Ammon's horn (tissue), 1 donor: ENCODE data around the gene TNFAIP8L1.
A peak's percentile ranks its signal among the peaks of the same experiment; 100 is the strongest.
"Not testable (repeated sequence)": the region's sequence is repeated elsewhere in the genome, so short reads cannot be mapped to it uniquely, and the experiment has no call there.

ENCODE experiments used
- DNase-seq: peaks from one replicate; pipeline ENCODE4 v3.0.0-alpha.2; 2016; ENCODE audit warnings: low spot score

TNFAIP8L1 gene

GRCh38 chr19:4678881-4679790 lies 39.8 kb downstream of the TNFAIP8L1 start:
- DNase-seq = no peak

DNA sequence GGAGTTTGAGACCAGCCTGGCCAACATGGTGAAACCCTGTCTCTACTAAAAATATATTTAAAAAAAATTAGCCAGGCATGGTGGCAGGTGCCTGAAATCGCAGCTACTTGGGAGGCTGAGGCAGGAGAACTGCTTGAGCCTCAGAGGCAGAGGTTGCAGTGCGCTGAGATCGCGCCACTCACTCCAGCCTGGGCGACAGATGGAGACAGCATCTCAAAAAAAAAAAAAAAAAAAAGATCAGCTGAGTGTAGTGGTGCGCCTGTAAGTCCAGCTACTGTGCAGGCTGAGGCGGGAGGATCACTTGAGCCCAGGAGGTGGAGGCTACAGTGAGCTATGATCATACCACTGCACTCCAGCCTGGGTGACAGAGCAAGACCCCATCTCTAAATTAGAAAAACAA lies 40.7 kb downstream of the TNFAIP8L1 start:
- DNase-seq = not testable (repeated sequence)

GRCh38 chr19:4682417-4683200 lies 43.3 kb downstream of the TNFAIP8L1 start:
- DNase-seq = no peak

- DNase-seq = no peak
Measured at GRCh38 chr19:4684312-4685095, 45.2 kb downstream of the TNFAIP8L1 start.

- DNase-seq = no peak
Measured at GRCh38 chr19:4686700-4687099, 47.4 kb downstream of the TNFAIP8L1 start.

GRCh38 chr19:4687396-4687795 lies 48.1 kb downstream of the TNFAIP8L1 start:
- DNase-seq = no peak

DNA sequence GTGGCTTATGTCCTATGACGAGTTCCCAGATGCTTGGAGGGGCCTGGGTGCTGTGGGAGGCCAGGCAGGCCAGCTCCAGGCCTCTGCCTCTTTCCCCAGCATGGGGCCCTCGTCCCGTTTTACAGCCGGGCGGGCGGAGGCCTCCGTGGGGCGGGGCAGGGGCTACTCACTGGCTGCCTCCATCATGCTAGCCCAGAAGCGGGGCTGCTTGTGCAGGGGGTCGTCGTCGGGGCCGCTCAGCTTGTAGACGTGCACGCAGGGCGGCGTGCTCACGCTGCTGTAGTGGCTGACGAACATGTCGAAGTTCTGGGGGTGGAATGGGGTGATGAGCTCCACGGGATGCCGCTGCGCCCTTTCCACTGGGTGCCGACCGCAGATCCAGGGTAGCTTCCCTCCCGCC lies 49.3 kb downstream of the TNFAIP8L1 start:
- no peak for DNase-seq

- no peak for DNase-seq
Measured at GRCh38 chr19:4689403-4689802, 50.1 kb downstream of the TNFAIP8L1 start.

DNA sequence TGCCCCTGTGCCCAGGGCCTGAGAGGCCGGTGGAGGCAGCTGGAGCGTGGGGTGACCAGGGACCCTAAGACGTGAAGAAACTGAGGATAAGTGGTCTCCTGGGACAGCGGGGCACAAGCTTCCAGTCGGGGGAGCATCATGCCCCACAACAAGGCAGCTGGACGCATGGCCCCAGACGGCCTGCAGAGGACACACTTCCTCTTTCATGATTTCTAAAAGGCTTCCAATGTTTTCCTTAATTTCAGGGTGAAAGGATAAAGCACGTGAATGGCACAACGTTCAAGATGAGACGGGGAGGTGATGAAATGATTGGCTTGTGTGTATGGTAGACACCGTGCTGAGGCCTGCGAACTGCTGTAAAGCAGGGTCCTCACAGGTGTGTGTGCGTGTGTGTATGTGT lies 51.0 kb downstream of the TNFAIP8L1 start:
- no peak for DNase-seq

DNA sequence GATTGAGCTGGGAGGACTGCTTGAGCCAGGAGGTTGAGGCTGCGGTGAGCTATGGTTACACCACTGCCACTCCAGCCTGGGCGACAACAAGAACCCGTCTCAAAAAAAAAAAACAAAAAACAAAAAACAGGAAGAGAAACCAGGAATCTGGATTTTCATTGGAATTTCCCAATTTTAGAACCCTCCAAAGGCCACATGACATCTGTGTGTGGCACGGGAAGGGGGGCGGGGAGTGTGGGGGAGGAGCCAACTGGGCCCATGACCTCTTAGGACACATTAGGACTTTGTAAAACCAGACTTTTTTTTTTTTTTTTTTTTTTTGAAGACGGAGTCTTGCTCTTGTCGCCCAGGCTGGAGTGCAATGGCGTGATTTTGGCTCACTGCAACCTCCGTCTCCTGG lies 52.1 kb downstream of the TNFAIP8L1 start:
- DNase-seq = no peak

DNA sequence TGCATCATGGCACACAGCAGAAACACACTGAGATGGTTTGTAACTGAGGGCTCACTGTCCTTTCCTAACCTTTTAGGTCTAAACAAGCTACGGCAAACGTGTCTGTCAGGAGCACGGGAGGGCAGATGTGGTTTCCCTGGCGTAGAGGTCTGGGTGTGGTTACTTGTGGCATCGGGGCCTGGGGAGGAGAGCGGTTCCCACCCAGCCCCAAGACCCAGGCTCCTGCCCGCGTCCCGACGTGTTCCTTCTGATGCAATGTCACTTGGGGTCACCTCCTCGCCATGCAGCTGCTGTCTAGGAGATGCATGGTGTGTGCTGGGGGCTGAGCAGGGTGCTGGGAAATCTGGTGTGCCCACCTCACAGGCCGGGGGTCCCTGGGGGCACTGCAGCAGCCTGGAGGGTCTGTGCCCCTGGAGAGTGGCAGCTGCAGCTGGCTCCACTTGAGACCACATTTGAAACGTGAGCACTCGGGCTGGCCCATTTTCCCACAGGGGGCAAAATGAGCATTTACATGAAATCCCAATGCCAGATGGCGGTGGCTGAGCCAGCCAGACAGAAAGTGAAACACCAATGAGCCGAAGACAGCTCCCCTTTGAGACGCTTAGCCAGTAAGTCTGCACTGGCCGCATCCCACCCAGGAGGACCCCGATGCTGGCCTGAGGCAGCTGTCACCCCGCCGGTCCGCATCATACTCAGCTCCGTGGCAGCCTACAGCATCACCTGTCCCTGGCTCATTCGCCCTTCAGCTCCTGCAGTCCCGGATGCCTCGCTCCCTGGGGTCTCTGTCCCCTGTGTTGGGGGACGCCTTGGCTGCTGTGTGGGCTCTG lies 53.1 kb downstream of the TNFAIP8L1 start:
- DNase-seq = no peak

DNA sequence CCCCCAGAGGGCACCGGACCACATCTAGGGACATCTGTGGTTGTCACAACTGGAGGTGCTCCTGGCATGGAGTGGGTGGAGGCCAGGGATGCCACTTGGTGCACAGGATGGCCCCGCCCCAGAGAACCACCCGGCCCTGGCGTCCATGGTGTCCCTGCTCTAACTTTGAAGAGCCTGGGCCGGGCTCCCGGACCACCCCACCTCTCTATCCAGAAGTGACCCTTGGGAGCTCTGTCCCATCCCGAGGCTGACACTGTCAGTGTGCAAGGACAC lies 53.7 kb downstream of the TNFAIP8L1 start:
- DNase-seq = no peak

DNA sequence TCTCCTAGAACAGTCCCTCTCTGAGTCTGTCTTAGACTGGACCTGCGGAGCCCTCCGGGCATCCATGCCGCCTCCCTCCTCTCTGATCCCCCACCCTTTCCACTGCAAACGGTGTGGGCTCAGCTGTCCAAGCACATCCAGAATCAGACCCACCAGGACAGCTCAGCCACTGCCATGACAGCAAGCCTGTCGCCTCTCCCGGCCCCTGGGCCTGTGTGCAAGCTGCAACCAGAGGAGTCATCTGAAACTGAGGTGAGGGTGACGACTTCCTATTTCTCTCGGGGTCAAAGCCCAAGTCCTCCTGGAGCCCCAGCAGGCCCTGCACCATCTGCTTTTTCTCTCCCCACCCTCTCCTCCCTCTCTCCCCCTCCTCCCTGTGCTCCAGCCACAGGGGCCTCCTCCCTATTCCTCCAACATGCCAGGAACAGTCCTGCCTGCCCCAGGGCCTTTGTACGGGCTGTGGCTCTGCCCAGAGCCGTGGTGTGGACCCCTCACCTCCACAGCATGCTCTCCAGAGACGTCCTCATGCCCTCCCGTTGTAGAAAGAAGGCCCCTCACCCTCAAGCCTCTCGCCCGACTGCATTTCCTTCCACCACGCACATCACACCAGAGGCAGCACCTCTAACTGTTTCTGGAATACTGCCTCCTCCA lies 54.3 kb downstream of the TNFAIP8L1 start:
- no peak for DNase-seq

DNA sequence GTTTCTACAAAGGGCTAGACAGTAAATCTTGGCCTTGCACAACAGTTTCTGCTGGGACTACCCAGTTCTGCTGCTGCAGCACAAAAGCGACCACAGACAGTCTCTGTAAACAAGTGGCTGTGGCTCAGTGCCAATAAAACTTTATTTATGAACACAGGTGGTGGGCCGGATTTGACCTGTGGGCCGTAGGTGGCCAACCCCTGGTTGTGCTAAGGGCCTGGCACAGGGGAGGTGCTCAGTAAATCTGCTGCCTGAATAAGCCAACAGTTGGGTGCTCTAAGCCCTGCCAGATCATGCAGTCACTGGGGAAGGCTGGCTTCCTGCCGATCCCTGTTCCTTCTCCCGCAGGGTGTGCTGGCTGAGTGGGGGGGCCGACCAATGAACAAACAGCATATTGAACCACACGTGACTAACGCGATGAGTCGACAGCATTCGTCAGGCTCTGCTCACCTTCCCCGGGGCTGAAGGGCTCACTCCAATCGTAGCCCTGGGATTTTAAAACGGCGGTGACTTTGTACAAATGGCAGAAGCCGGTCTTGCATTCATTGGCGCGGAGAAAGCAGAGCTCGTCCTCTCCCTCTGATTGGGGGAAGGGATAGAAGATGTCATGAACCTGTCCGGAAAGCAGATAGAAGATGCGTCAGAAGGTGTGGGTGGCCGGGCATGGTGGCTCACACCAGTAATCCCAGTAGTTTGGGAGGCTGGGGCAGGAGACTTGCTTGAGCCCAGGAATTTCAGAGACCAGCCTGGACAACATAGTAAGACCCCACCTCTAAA lies 55.1 kb downstream of the TNFAIP8L1 start:
- DNase-seq = peak; percentile 92

DNA sequence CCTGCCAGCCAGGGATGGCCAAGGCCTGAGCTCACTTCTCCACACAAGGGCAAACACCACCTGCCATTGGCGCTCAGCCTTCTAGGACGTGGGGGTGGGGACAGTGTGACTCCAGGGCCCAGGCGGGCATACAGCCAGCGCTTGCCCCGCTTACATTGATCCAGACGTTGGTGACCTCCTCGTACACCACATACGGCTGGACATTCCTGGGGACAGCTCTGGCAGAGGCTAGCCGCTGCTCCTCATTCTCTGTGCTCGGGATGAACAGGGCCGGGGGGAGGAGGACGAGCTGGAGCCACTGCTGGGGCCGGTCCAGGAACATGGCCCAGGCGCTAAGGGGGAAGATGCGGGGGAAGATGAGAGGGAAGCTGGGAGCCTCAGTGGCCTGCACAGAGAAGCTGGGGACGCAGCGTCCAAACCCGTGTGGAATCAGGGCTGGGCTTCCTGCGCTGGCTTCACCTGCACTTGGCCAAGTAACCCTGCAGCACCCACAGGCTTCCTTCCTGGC lies 56.0 kb downstream of the TNFAIP8L1 start:
- DNase-seq = peak; percentile 38

- no peak for DNase-seq
Measured at GRCh38 chr19:4697304-4697703, 58.0 kb downstream of the TNFAIP8L1 start.

DNA sequence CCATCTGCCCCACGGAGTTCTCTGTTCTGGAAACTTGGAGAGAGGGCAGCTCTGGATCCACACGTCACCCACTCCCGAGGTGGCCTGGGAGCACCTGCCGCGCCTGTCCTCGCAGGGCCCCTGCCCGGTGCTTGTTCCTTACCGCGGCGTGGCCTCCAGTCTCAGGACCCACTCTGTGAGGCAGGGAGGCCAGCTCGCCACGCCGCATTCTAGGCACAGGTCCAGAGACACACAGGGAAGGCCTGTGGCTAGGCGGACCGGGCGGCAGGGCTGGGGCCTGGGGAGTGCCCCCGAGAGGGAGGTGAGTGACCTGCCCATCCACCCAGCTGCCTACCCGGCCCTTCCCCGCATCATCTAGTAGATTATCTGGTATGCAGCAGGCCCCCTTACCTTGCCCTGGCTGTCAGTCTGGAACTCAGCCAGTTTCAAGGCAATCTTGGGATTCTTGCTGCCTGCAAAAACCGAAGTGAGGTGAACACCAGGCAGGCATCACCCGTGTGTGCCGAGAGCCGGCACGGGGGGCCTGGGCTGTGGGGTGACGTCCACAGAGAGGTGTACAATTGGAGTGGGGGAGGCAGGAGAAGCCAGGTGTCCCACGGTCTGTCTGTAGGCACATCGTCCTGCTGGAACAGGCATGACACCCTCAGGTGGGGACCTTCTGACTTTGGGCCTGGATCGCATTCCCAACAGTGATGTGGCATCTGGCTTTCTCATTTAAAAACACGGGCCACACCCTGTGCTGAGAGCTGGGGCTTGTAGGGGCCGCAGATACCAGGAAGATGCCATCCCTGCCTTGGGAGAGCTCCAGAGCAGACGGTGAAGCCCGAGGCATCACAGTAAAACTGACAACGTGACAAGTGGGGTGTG lies 60.7 kb downstream of the TNFAIP8L1 start:
- DNase-seq = no peak

- DNase-seq = no peak
Measured at GRCh38 chr19:4700693-4700970, 61.3 kb downstream of the TNFAIP8L1 start.

GRCh38 chr19:4701557-4701956 lies 62.2 kb downstream of the TNFAIP8L1 start:
- no peak for DNase-seq
